DOHH2 (cell line): ENCODE measurements around the gene PEAK3.

Experiments used
- H3F3A ChIP-seq: fragments of 200-600 bp; sonication (generic), shearing (Covaris generic); 2 replicates; pipeline ENCODE4 v1.6.0; 2016; ENCODE audit warnings: antibody characterized with exemption, mild to moderate bottlenecking; ENCODE audit not compliant: control insufficient read depth, insufficient read depth
- H3K27ac ChIP-seq: fragments of 200-600 bp; sonication (generic); 2 replicates; pipeline ENCODE4 v1.5.1; 2014; ENCODE audit warnings: low read depth, mild to moderate bottlenecking, low read length, moderate library complexity
- H3K27me3 ChIP-seq: fragments of 200-600 bp; sonication (generic); 2 replicates; pipeline ENCODE4 v1.6.1; 2014; ENCODE audit warnings: mild to moderate bottlenecking, low read length, mixed read lengths; ENCODE audit not compliant: control insufficient read depth
- H3K36me3 ChIP-seq: fragments of 200-600 bp; sonication (generic); 2 replicates; pipeline ENCODE4 v1.6.1; 2014; ENCODE audit warnings: mild to moderate bottlenecking, low read length, moderate library complexity, mixed read lengths; ENCODE audit not compliant: control insufficient read depth
- H3K4me1 ChIP-seq: fragments of 200-600 bp; sonication (generic); 2 replicates; pipeline ENCODE4 v1.6.1; 2014; ENCODE audit warnings: mild to moderate bottlenecking, low read length, mixed read lengths; ENCODE audit not compliant: control insufficient read depth
- H3K4me2 ChIP-seq: fragments of 200-600 bp; sonication (generic); 2 replicates; pipeline ENCODE4 v1.6.0; 2014; ENCODE audit warnings: mild to moderate bottlenecking, low read length, moderate library complexity
- H3K4me3 ChIP-seq: fragments of 200-600 bp; sonication (generic); 2 replicates; pipeline ENCODE4 v1.5.1; 2014; ENCODE audit warnings: mild to moderate bottlenecking, low read length, mixed read lengths
- H3K79me2 ChIP-seq: fragments of 200-600 bp; sonication (generic); 2 replicates; pipeline ENCODE4 v1.6.1; 2014; ENCODE audit warnings: mild to moderate bottlenecking, low read length, mixed read lengths; ENCODE audit not compliant: control insufficient read depth
- H3K9me2 ChIP-seq: fragments of 200-600 bp; sonication (generic); replicated peaks from 2 replicates; pipeline ENCODE4 v1.6.1; 2014; ENCODE audit warnings: mild to moderate bottlenecking, low read length, mixed read lengths; ENCODE audit not compliant: control insufficient read depth
- H3K9me3 ChIP-seq: fragments of 200-600 bp; sonication (generic); 2 replicates; pipeline ENCODE4 v1.6.1; 2014; ENCODE audit warnings: antibody characterized with exemption, low read length, mixed read lengths; ENCODE audit not compliant: control insufficient read depth, insufficient read depth
- H4K20me1 ChIP-seq: fragments of 200-600 bp; sonication (generic); 2 replicates; pipeline ENCODE4 v1.6.0; 2014; ENCODE audit warnings: low read depth, mild to moderate bottlenecking, antibody characterized with exemption, low read length, moderate library complexity; ENCODE audit not compliant: control insufficient read depth, insufficient read depth
- EZH2phosphoT487 ChIP-seq: fragments of 200-600 bp; sonication (generic); IDR thresholded peaks from 2 replicates; pipeline ENCODE4 v1.6.1; 2017; ENCODE audit warnings: borderline replicate concordance, mild to moderate bottlenecking, antibody characterized with exemption, low read length, moderate library complexity, mixed read lengths
- TF ChIP-seq, protein P1 (sequence below): fragments of 200-600 bp; sonication (generic); IDR thresholded peaks from one replicate; pipeline ENCODE4 v1.5.1; 2014; ENCODE audit warnings: antibody characterized with exemption, mild to moderate bottlenecking, low read depth, low read length; ENCODE audit not compliant: poor library complexity, severe bottlenecking

PEAK3 gene

GRCh38 chr19:2255112-2255845 is 26.7 kb downstream of the PEAK3 start:
- H3K9me2 ChIP-seq: no peaks in the 10 kb centered on the region
- H3K27me3 ChIP-seq: no peaks in the 10 kb centered on the region
- H3K4me3 ChIP-seq: peak overlapping the region; percentile 69
- no peaks in the 10 kb centered on the region for H4K20me1 ChIP-seq
- no peak for TF ChIP-seq EZH2phosphoT487
- TF ChIP-seq, protein P1, sequence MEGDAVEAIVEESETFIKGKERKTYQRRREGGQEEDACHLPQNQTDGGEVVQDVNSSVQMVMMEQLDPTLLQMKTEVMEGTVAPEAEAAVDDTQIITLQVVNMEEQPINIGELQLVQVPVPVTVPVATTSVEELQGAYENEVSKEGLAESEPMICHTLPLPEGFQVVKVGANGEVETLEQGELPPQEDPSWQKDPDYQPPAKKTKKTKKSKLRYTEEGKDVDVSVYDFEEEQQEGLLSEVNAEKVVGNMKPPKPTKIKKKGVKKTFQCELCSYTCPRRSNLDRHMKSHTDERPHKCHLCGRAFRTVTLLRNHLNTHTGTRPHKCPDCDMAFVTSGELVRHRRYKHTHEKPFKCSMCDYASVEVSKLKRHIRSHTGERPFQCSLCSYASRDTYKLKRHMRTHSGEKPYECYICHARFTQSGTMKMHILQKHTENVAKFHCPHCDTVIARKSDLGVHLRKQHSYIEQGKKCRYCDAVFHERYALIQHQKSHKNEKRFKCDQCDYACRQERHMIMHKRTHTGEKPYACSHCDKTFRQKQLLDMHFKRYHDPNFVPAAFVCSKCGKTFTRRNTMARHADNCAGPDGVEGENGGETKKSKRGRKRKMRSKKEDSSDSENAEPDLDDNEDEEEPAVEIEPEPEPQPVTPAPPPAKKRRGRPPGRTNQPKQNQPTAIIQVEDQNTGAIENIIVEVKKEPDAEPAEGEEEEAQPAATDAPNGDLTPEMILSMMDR: no peak
- peaks cover 70% of the 10 kb centered on the region for H3K4me1 ChIP-seq
- peaks cover 22% of the 10 kb centered on the region for H3F3A ChIP-seq
- H3K27ac ChIP-seq: peak overlapping the region; percentile 96
- peaks cover 4% of the 10 kb centered on the region for H3K79me2 ChIP-seq
- H3K9me3 ChIP-seq: no peaks in the 10 kb centered on the region
- peak overlapping the region; percentile 60 for H3K4me2 ChIP-seq
- peaks cover 11% of the 10 kb centered on the region for H3K36me3 ChIP-seq

GRCh38 chr19:2254064-2254872 is 27.7 kb downstream of the PEAK3 start:
- Histone ChIP-seq H3K36me3 (peaks cover 15% of the 10 kb centered on the region), H3K4me3 (no peak overlapping the region), H3K9me2 (no peaks in the 10 kb centered on the region), H3K4me1 (peaks cover 60% of the 10 kb centered on the region), H3K9me3 (no peaks in the 10 kb centered on the region), H3F3A (peaks cover 22% of the 10 kb centered on the region), H3K27me3 (no peaks in the 10 kb centered on the region), H3K79me2 (peaks cover 4% of the 10 kb centered on the region), H3K27ac (no peak overlapping the region), H3K4me2 (no peak overlapping the region), H4K20me1 (no peaks in the 10 kb centered on the region)
- TF ChIP-seq, protein P1: no peak
- no peak for TF ChIP-seq EZH2phosphoT487

DNA sequence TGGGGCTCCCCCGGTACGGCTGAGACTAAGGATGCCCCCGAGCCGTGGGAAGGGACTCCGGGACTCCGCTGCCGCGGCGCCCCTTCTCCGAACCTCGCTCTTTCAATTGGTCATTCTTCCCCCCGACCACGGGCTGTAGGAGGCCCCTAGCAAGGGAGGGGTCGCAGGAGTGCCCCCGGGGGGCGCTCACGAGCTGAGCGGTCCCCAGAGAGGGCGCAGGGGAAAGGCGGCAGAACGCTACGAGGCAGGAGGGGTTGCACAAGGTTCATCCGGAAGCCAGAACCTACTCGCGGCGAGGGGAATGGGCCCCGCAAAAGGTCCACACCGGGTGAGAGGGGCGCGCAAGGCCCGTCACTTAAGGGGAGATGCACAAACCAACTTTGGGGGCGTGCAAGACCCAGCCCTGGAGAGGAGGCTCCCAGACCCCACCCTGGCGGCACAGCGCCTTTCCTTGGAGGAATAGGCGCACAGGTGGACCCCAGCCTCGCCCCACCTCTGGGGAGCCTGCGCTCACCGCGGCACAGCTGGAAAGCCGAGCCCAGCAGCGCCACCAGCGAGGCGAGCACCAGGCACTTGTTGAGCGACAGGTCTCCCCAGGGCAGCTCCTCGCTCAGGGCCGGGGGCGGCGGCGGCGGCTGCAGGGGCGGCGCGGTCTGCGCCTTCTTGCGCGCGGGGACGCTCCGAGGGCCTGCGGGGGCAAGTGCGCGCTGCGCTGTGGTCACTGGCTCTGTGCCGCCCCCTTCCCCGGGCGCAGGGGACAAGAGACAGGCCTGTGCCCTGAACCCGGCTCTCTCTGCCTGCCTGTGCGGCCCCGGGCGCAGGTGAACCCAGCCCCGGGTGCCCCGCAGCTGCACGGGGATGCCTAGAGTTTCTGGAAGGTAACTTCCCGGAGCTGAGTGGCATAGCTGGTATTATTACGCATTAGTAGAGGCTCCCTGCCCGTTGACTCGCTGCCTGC is 28.6 kb downstream of the PEAK3 start:
- Histone ChIP-seq H3K4me2 (peak overlapping the region; percentile 65), H3K79me2 (peaks cover 4% of the 10 kb centered on the region), H3K4me1 (peaks cover 51% of the 10 kb centered on the region), H3K4me3 (peak overlapping the region; percentile 30), H3F3A (peaks cover 17% of the 10 kb centered on the region), H3K27me3 (no peaks in the 10 kb centered on the region), H3K27ac (no peak overlapping the region), H3K9me2 (no peaks in the 10 kb centered on the region), H3K9me3 (no peaks in the 10 kb centered on the region), H3K36me3 (peaks cover 15% of the 10 kb centered on the region; the same call in 1 of the 2 replicates), H4K20me1 (no peaks in the 10 kb centered on the region)
- TF ChIP-seq, protein P1: peak; percentile 90
- no peak for TF ChIP-seq EZH2phosphoT487
